ENCODE data around the gene OTUD5.

Gene OTUD5

GRCh38 chrX:48974574-48974973 lies 17.2 kb upstream of the OTUD5 start:
- no peaks in the 10 kb centered on the region for H3K9me3 ChIP-seq (ENCODE audit: control insufficient read depth in 2 of 2, low read length in 2 of 2)
- H3K27ac ChIP-seq (ENCODE audit: low read depth in 2 of 2, low read length in 2 of 2): no peak overlapping the region
- H3K9ac ChIP-seq (ENCODE audit: low read depth in 1 of 2, low read length in 2 of 2): no peak overlapping the region
- H3K27me3 ChIP-seq (ENCODE audit: control insufficient read depth in 2 of 2, insufficient read depth in 2 of 2, low read length in 2 of 2): no peaks in the 10 kb centered on the region
- peaks cover 15% of the 10 kb centered on the region in 2 donors for H3K36me3 ChIP-seq (ENCODE audit: control insufficient read depth in 2 of 2, insufficient read depth in 2 of 2, low read length in 2 of 2)
- H3K4me1 ChIP-seq (ENCODE audit: control insufficient read depth in 2 of 2, insufficient read depth in 2 of 2, low read length in 2 of 2): peaks cover 0 to 4% of the 10 kb centered on the region in 2 donors
- H3K4me3 ChIP-seq (ENCODE audit: low read length in 2 of 2): no peak overlapping the region

DNA sequence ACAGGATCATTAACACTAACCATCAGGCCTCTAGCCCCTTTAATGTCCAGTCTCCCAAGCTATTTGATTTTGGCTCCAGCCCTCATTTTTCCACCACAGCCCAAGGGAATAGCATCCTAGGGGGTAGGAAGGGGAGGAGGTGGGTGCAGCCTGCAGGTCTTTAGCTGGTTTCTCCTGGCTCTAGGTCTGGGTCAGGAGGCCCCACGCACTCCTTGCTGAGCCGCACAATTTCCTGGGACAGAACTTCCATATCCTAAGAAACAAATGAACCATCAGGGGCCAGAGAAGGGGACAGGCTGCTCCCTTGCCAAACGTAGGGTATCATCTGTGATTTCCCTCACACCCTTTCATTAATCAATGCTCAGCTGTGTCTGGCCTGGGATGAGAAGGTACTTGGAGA lies 16.6 kb upstream of the OTUD5 start:
- H3K9me3 ChIP-seq (ENCODE audit: control insufficient read depth in 2 of 2, low read length in 2 of 2): no peaks in the 10 kb centered on the region

DNA sequence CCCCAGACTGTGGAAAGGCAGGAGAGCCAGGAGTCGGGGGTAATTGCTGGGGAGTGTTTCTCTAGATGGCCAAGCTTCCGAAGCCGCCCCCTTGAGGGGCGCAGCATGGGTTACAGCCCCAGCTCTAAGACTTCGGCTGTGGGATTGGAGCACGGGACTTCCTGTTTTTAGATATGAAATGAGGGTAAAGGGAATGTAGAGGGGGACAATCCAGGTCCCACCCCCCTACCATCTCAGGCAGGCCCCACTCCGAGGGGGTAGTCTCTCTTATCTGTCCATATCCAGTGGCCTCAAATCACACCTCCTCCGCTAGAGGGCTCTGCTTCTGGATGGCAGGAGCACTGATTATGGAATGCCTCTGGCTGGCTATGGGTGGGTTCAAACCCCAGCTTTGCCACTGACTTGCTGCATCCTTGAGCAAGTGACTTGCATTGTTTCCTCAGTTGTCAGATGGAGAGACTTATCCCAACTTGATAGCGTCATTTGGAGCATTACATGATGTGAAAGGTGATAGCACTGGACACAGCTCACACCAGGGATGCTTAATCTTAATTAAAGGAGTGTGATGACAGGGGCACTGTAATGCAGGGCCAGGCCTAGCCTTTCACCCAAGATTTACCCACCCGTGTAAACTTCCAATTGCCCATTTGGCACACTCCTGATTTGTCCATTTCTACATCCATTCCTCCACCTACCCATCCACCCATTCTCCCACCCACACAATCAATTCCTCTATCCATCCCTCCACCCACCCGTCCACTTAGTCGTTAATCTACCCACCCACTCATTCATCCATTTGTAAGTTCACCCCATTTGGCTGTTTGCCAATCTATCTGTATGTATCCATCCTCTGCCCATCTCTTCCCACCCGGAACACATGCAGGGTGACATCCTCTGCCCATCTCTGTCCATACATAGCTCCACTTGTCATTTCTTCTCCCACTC lies 15.1 kb upstream of the OTUD5 start:
- no peaks in the 10 kb centered on the region for H3K9me3 ChIP-seq (ENCODE audit: control insufficient read depth in 2 of 2, low read length in 2 of 2)
- peak overlapping the region; percentile 24 to 27 for H3K4me3 ChIP-seq (ENCODE audit: low read length in 2 of 2)
- no peak overlapping the region for H3K9ac ChIP-seq (ENCODE audit: low read depth in 1 of 2, low read length in 2 of 2)
- H3K4me1 ChIP-seq (ENCODE audit: control insufficient read depth in 2 of 2, insufficient read depth in 2 of 2, low read length in 2 of 2): peaks cover 0 to 4% of the 10 kb centered on the region in 2 donors
- H3K36me3 ChIP-seq (ENCODE audit: control insufficient read depth in 2 of 2, insufficient read depth in 2 of 2, low read length in 2 of 2): peaks cover 8 to 15% of the 10 kb centered on the region in 2 donors
- no peak overlapping the region for H3K27ac ChIP-seq (ENCODE audit: low read depth in 2 of 2, low read length in 2 of 2)
- H3K27me3 ChIP-seq (ENCODE audit: control insufficient read depth in 2 of 2, insufficient read depth in 2 of 2, low read length in 2 of 2): no peaks in the 10 kb centered on the region

More for the DNA sequence above, 16.6 kb upstream of the OTUD5 start:
- H3K4me1 ChIP-seq (ENCODE audit: control insufficient read depth in 2 of 2, insufficient read depth in 2 of 2, low read length in 2 of 2): peaks cover 0 to 4% of the 10 kb centered on the region in 2 donors
- H3K27ac ChIP-seq (ENCODE audit: low read depth in 2 of 2, low read length in 2 of 2): no peak overlapping the region
- H3K9ac ChIP-seq (ENCODE audit: low read depth in 1 of 2, low read length in 2 of 2): no peak overlapping the region
- H3K4me3 ChIP-seq (ENCODE audit: low read length in 2 of 2): no peak overlapping the region
- H3K36me3 ChIP-seq (ENCODE audit: control insufficient read depth in 2 of 2, insufficient read depth in 2 of 2, low read length in 2 of 2): peaks cover 15% of the 10 kb centered on the region in 2 donors
- H3K27me3 ChIP-seq (ENCODE audit: control insufficient read depth in 2 of 2, insufficient read depth in 2 of 2, low read length in 2 of 2): no peaks in the 10 kb centered on the region

DNA sequence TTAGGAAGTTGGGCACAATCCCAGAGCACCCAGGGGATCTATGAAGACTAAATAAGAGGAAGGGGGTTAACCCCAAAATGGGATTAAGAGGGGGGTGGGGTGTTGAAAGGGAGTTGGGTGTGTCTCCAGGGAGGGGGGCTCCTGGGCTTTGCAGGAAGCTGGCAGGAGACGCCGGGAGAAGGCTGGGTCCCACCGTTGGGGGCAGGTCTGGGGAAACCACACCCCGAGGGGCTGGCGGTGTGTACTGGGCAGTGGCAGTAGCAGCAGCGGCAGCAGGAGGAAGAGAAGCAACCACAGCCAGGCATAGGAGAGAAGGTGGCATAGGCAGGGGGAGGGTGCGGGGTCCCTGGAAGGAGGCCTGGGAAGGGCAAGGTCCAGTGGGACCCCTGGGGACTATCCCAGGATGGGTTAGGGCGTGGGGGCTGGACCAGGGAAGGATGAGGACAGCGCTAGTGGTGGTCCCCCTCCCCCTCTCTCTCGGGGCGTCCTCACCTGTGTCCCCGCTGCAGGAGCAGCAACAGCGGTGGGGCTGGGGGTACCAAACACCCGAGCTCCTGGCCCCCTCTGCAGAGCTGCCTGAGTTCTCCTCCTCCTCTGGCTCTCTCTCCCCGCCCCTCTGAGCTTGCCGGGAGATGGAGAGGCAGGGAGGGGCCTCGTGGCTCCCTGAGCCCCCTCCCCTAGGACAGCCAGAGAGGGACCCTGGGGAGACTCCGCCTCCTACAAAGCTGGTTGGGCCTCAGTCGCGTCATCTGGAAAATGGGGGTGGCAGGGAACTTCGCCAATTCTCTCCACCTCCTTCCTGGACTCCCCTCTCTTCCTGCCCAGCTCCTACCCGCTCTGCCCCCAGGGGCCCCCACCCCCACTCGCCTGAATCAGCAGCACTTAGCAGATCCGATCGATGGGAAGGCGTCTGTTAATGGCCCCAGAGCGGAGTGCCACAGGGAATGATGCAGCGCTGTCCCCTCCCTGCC lies 14.1 kb upstream of the OTUD5 start, which contains the start of gene KCND1:
Gene KCND1, minus strand, starts transcription at position 596 of the 971 bp plus-strand sequence. CDS start 1,573 bp downstream, outside the sequence.
- Histone ChIP-seq H3K4me1 (ENCODE audit: control insufficient read depth in 2 of 2, insufficient read depth in 2 of 2, low read length in 2 of 2) (peaks cover 0 to 4% of the 10 kb centered on the region in 2 donors), H3K27ac (ENCODE audit: low read depth in 2 of 2, low read length in 2 of 2) (no peak within 1 kb of the TSS), H3K27me3 (ENCODE audit: control insufficient read depth in 2 of 2, insufficient read depth in 2 of 2, low read length in 2 of 2) (no peaks in the 10 kb centered on the region), H3K36me3 (ENCODE audit: control insufficient read depth in 2 of 2, insufficient read depth in 2 of 2, low read length in 2 of 2) (peaks cover 8 to 15% of the 10 kb centered on the region in 2 donors), H3K9ac (ENCODE audit: low read depth in 1 of 2, low read length in 2 of 2) (no peak within 1 kb of the TSS), H3K4me3 (ENCODE audit: low read length in 2 of 2) (peak within 1 kb of the TSS; percentile 27 to 41), H3K9me3 (ENCODE audit: control insufficient read depth in 2 of 2, low read length in 2 of 2) (no peaks in the 10 kb centered on the region)

- Histone ChIP-seq H3K4me3 (ENCODE audit: low read length in 2 of 2) (no peak overlapping the region), H3K27ac (ENCODE audit: low read depth in 2 of 2, low read length in 2 of 2) (no peak overlapping the region), H3K9ac (ENCODE audit: low read depth in 1 of 2, low read length in 2 of 2) (no peak overlapping the region), H3K36me3 (ENCODE audit: control insufficient read depth in 2 of 2, insufficient read depth in 2 of 2, low read length in 2 of 2) (peaks cover 0 to 1% of the 10 kb centered on the region in 2 donors), H3K9me3 (ENCODE audit: control insufficient read depth in 2 of 2, low read length in 2 of 2) (no peaks in the 10 kb centered on the region), H3K4me1 (ENCODE audit: control insufficient read depth in 2 of 2, insufficient read depth in 2 of 2, low read length in 2 of 2) (peaks cover 0 to 4% of the 10 kb centered on the region in 2 donors), H3K27me3 (ENCODE audit: control insufficient read depth in 2 of 2, insufficient read depth in 2 of 2, low read length in 2 of 2) (no peaks in the 10 kb centered on the region)
Measured at GRCh38 chrX:48969471-48969870, 12.1 kb upstream of the OTUD5 start.

DNA sequence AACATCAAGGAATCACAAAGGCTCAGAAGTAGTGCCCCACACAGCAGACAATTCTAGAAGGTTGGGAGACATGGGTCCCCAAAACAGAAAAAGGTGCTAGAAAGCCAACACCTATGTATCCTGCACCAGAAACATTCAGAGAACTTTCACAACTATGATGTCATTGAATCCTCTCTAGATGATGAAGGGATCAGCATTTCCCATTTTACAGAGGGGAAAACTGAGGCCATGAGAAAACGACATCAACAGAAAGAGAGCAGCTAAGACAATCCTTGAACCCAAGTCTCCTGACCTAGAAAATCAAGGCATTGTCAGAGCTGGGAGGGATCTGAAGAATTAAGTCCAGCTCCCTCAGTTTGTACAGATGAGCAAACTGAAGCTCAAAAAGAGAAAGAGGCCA lies 11.0 kb upstream of the OTUD5 start:
- no peaks in the 10 kb centered on the region for H3K9me3 ChIP-seq (ENCODE audit: control insufficient read depth in 2 of 2, low read length in 2 of 2)
- H3K4me3 ChIP-seq (ENCODE audit: low read length in 2 of 2): no peak overlapping the region
- no peak overlapping the region for H3K9ac ChIP-seq (ENCODE audit: low read depth in 1 of 2, low read length in 2 of 2)
- H3K27ac ChIP-seq (ENCODE audit: low read depth in 2 of 2, low read length in 2 of 2): no peak overlapping the region
- peaks cover 0 to 4% of the 10 kb centered on the region in 2 donors for H3K4me1 ChIP-seq (ENCODE audit: control insufficient read depth in 2 of 2, insufficient read depth in 2 of 2, low read length in 2 of 2)
- H3K36me3 ChIP-seq (ENCODE audit: control insufficient read depth in 2 of 2, insufficient read depth in 2 of 2, low read length in 2 of 2): no peaks in the 10 kb centered on the region
- no peaks in the 10 kb centered on the region for H3K27me3 ChIP-seq (ENCODE audit: control insufficient read depth in 2 of 2, insufficient read depth in 2 of 2, low read length in 2 of 2)

DNA sequence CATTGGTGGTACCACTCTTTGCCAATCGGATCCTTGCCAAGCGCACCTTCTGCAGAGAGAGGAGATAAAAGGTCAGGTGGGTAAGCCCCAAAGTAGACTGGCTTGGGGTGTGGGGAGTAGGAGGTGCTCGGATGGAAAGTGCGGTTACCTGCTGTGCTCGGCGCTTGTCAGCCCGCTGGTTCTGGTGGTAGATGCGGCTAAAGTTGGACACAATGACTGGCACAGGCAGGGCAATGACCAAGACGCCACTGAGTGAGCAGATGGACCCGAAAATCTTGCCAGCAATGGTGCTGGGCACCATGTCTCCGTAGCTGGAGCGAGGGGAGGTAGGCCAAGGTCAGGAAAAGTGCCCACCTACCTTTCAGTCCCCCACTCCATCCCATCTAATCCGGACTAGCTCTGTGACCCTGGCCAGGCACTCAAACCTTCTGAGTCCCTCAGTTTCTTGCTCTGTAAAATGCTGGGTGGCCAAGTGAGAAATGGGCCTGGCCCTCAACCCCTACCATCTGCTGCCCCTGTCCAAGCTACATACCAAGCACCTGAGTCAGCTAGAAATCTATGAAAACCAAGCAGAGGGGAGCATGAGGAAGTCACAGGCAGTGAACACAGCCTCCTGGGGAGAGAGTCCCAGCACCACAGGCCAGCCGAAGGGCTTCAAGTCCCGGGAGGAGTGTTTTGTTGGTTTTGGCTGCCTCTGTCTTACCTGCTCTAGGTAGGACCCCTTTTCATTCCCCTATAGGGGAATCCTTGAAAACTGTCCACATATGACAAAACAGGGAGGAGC lies 9.6 kb upstream of the OTUD5 start:
- Histone ChIP-seq H3K27me3 (ENCODE audit: control insufficient read depth in 2 of 2, insufficient read depth in 2 of 2, low read length in 2 of 2) (no peaks in the 10 kb centered on the region), H3K9me3 (ENCODE audit: control insufficient read depth in 2 of 2, low read length in 2 of 2) (no peaks in the 10 kb centered on the region), H3K27ac (ENCODE audit: low read depth in 2 of 2, low read length in 2 of 2) (no peak overlapping the region), H3K9ac (ENCODE audit: low read depth in 1 of 2, low read length in 2 of 2) (no peak overlapping the region), H3K36me3 (ENCODE audit: control insufficient read depth in 2 of 2, insufficient read depth in 2 of 2, low read length in 2 of 2) (no peaks in the 10 kb centered on the region), H3K4me1 (ENCODE audit: control insufficient read depth in 2 of 2, insufficient read depth in 2 of 2, low read length in 2 of 2) (peaks cover 0 to 4% of the 10 kb centered on the region in 2 donors), H3K4me3 (ENCODE audit: low read length in 2 of 2) (no peak overlapping the region)

- H3K4me3 ChIP-seq (ENCODE audit: low read length in 2 of 2): no peak overlapping the region
- no peaks in the 10 kb centered on the region for H3K36me3 ChIP-seq (ENCODE audit: control insufficient read depth in 2 of 2, insufficient read depth in 2 of 2, low read length in 2 of 2)
- H3K9ac ChIP-seq (ENCODE audit: low read depth in 1 of 2, low read length in 2 of 2): no peak overlapping the region
- no peaks in the 10 kb centered on the region for H3K27me3 ChIP-seq (ENCODE audit: control insufficient read depth in 2 of 2, insufficient read depth in 2 of 2, low read length in 2 of 2)
- H3K27ac ChIP-seq (ENCODE audit: low read depth in 2 of 2, low read length in 2 of 2): no peak overlapping the region
- no peaks in the 10 kb centered on the region for H3K9me3 ChIP-seq (ENCODE audit: control insufficient read depth in 2 of 2, low read length in 2 of 2)
- H3K4me1 ChIP-seq (ENCODE audit: control insufficient read depth in 2 of 2, insufficient read depth in 2 of 2, low read length in 2 of 2): no peaks in the 10 kb centered on the region
Measured at GRCh38 chrX:48965959-48966358, 8.6 kb upstream of the OTUD5 start.

DNA sequence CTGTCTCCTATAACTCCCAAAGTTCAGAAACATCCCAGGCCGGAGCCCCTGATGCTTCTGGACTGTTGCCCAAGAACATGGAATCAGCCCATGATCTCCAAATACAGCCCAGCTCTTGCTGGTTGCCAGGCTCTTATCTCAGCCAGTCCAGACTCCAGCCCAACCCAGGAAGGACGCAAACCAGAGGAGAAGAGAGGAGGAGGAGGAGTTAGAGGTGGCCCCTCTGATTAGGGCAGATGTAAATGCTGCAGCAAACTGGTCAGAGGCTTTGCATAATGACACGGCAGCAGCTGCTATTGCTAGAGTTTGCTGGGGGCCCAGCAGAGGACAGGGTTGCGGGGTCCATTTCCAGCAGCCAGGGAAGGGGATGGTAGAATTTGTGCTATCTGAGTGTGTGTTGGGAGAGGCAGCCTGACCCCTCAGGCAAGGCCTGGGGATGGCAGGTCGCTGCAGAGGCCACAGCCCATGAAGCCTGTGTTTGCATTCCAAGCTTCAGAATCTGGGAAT lies 4.2 kb upstream of the OTUD5 start:
- Histone ChIP-seq H3K27ac (ENCODE audit: low read depth in 2 of 2, low read length in 2 of 2) (peak overlapping the region; percentile 41 to 53), H3K36me3 (ENCODE audit: control insufficient read depth in 2 of 2, insufficient read depth in 2 of 2, low read length in 2 of 2) (no peaks in the 10 kb centered on the region)

More for the DNA sequence above, 4.2 kb upstream of the OTUD5 start:
- peaks cover 2 to 5% of the 10 kb centered on the region in 2 donors for H3K4me1 ChIP-seq (ENCODE audit: control insufficient read depth in 2 of 2, insufficient read depth in 2 of 2, low read length in 2 of 2)
- H3K4me3 ChIP-seq (ENCODE audit: low read length in 2 of 2): no peak overlapping the region
- H3K9me3 ChIP-seq (ENCODE audit: control insufficient read depth in 2 of 2, low read length in 2 of 2): no peaks in the 10 kb centered on the region
- H3K27me3 ChIP-seq (ENCODE audit: control insufficient read depth in 2 of 2, insufficient read depth in 2 of 2, low read length in 2 of 2): no peaks in the 10 kb centered on the region
- no peak overlapping the region for H3K9ac ChIP-seq (ENCODE audit: low read depth in 1 of 2, low read length in 2 of 2)

Measured in mucosa of rectum (tissue), 2 donors.